K562 (cell line): ENCODE measurements around the gene CD44. TPM values are rescaled to one million over a fixed set of nuclear protein-coding genes. Genes with fewer than 3 reads are reported as not detected.

ENCODE experiments used
- ATAC-seq: fragments of 200-7000 bp; cut with Tn5 transposase; 3 replicates; pipeline ENCODE4 v1.9.1; 2020; ENCODE audit warnings: moderate library complexity
- BruUV-seq: library from RNA; stranded (reverse); fragments of 400-500 nt; replicated peaks from 2 replicates; lab custom pipeline; 2021; lab: Mats Ljungman, UMichigan
- CTCF ChIA-PET: fragments of 300-600 bp; formaldehyde crosslinking; extraction: SDS; loops from one replicate; lab custom pipeline; 2021; ENCODE audit warnings: low intra/inter-chr PET ratio; lab: Yijun Ruan, JAX
- POLR2A ChIA-PET: fragments of 300-600, 350-650 bp; sonication (Branson Sonifier 250); formaldehyde crosslinking; extraction: SDS; loops from one replicate; lab custom pipeline; 2021; ENCODE audit warnings: antibody characterized with exemption, inconsistent platforms; lab: Yijun Ruan, JAX
- DNase-seq, 4 experiments: peaks; one replicate each; pipeline versions ENCODE4 v3.0.0 to v3.0.0-alpha.2; 2011 to 2018; ENCODE audit warnings: low spot score in 3 of 4, mixed read lengths in 3 of 4; ENCODE audit errors: extremely low read depth in 1 of 4
- FAIRE-seq: peaks from 2 replicates; lab custom pipeline; 2011; peaks lifted over from hg19 to GRCh38; lab: Jason Lieb, UNC
- H2AFZ ChIP-seq: 2 replicates; pipeline ENCODE4 v1.6.0; 2011; ENCODE audit warnings: low read depth, low read length, control low read depth, inconsistent platforms
- H3K27ac ChIP-seq: fragments of 200-600 bp; 3 replicates; pipeline ENCODE4 v1.8.0; 2011; ENCODE audit warnings: low read depth, mild to moderate bottlenecking, control low read depth, inconsistent platforms, low read length, moderate library complexity, mixed read lengths; ENCODE audit errors: extremely low read depth
- H3K27me3 ChIP-seq, 2 experiments: fragments of 300-600 bp in 1 of 2; 2 replicates in 1 of 2; 3 replicates in 1 of 2; pipeline versions ENCODE4 v1.6.0 to v1.8.0; 2011; ENCODE audit warnings: inconsistent platforms in 2 of 2, low read length in 2 of 2, mild to moderate bottlenecking in 1 of 2, mixed read lengths in 1 of 2, moderate library complexity in 1 of 2; ENCODE audit not compliant: control insufficient read depth in 2 of 2, insufficient read depth in 2 of 2
- H3K36me3 ChIP-seq: fragments of 300-600 bp; 3 replicates; pipeline ENCODE4 v1.8.0; 2011; ENCODE audit warnings: mild to moderate bottlenecking, low read length, inconsistent platforms; ENCODE audit not compliant: control insufficient read depth, insufficient read depth
- H3K4me1 ChIP-seq, 2 experiments: fragments of 200-600 bp in 1 of 2; replicated peaks in 1 of 2; 2 replicates in 1 of 2; 3 replicates in 1 of 2; pipeline versions ENCODE4 v1.5.1 to v1.8.0; 2011; ENCODE audit warnings: inconsistent platforms in 2 of 2, low read length in 2 of 2, mild to moderate bottlenecking in 1 of 2, mixed read lengths in 1 of 2, moderate library complexity in 1 of 2; ENCODE audit not compliant: control insufficient read depth in 2 of 2, insufficient read depth in 2 of 2
- H3K4me2 ChIP-seq: 2 replicates; pipeline ENCODE4 v1.6.1; 2011; ENCODE audit warnings: low read length, control low read depth, inconsistent platforms, mixed read lengths; ENCODE audit not compliant: insufficient read depth
- H3K4me3 ChIP-seq: fragments of 200-600 bp; sonication (generic), shearing (Covaris generic); 2 replicates; pipeline ENCODE4 v1.5.1; 2016; ENCODE audit warnings: control low read depth, inconsistent platforms
- H3K79me2 ChIP-seq: fragments of 200-600 bp; 3 replicates; pipeline ENCODE4 v1.8.0; 2011; ENCODE audit warnings: low read length, inconsistent platforms; ENCODE audit not compliant: control insufficient read depth, insufficient read depth
- H3K9ac ChIP-seq, 2 experiments: 2 replicates each; pipeline versions ENCODE4 v1.6.0 to v1.6.1; 2011; ENCODE audit warnings: low read depth in 2 of 2, low read length in 2 of 2, control low read depth in 1 of 2, inconsistent platforms in 1 of 2, mild to moderate bottlenecking in 1 of 2, mixed read lengths in 1 of 2; ENCODE audit not compliant: insufficient read depth in 1 of 2
- H3K9me1 ChIP-seq: one replicate; pipeline ENCODE4 v1.6.0; 2011; ENCODE audit warnings: inconsistent platforms, mild to moderate bottlenecking, low read length, moderate library complexity; ENCODE audit not compliant: control insufficient read depth, insufficient read depth
- H3K9me3 ChIP-seq: replicated peaks from 2 replicates; pipeline ENCODE4 v1.5.1; 2011; ENCODE audit warnings: low read depth, low read length, inconsistent platforms; ENCODE audit not compliant: control insufficient read depth, insufficient read depth
- H4K20me1 ChIP-seq: replicated peaks from 2 replicates; pipeline ENCODE4 v1.6.1; 2011; ENCODE audit warnings: low read length, inconsistent platforms, mixed read lengths; ENCODE audit not compliant: control insufficient read depth, insufficient read depth
- HMGXB4 ChIP-seq: sonication (generic); formaldehyde crosslinking; IDR thresholded peaks from 2 replicates; pipeline ENCODE4 v1.8.1; 2023; ENCODE audit warnings: mild to moderate bottlenecking, missing genetic modification reagents
- HNRNPL ChIP-seq: fragments of 200-400 bp; formaldehyde crosslinking; IDR thresholded peaks from 2 replicates; pipeline ENCODE4 v1.6.1; 2017; ENCODE audit warnings: low read depth, mild to moderate bottlenecking, low read length
- HOMEZ ChIP-seq: fragments of 250-450 bp; sonication (Bioruptor Pico); IDR thresholded peaks from 2 replicates; pipeline ENCODE4 v1.4.0; 2020; ENCODE audit warnings: mild to moderate bottlenecking, moderate library complexity
- ILK ChIP-seq: fragments of 450-650 bp; IDR thresholded peaks from 2 replicates; pipeline ENCODE4 v1.6.1; 2016; ENCODE audit warnings: missing genetic modification characterization, low read depth, mild to moderate bottlenecking, missing compliant biosample characterization, moderate library complexity, borderline replicate concordance
- MTF1 ChIP-seq: fragments of 250-450 bp; sonication (Bioruptor Pico); IDR thresholded peaks from 2 replicates; pipeline ENCODE4 v1.9.0; 2021; ENCODE audit warnings: moderate library complexity, mild to moderate bottlenecking, inconsistent platforms, borderline replicate concordance
- NR0B1 ChIP-seq: fragments of 450-650 bp; IDR thresholded peaks from one replicate; pipeline ENCODE4 v1.6.1; 2018; ENCODE audit warnings: mild to moderate bottlenecking, moderate library complexity; ENCODE audit not compliant: partially characterized antibody
- PHTF2 ChIP-seq: fragments of 250-450 bp; sonication (Bioruptor Pico); IDR thresholded peaks from 2 replicates; pipeline ENCODE4 v1.5.0; 2021; ENCODE audit warnings: mild to moderate bottlenecking
- PYGO2 ChIP-seq: fragments of 450-650 bp; IDR thresholded peaks from 2 replicates; pipeline ENCODE4 v1.6.1; 2016; ENCODE audit warnings: mild to moderate bottlenecking, missing genetic modification characterization, moderate library complexity, missing compliant biosample characterization
- RBM22 ChIP-seq: fragments of 200-400 bp; formaldehyde crosslinking; IDR thresholded peaks from 2 replicates; pipeline ENCODE4 v1.6.1; 2018; ENCODE audit warnings: low read length, low read depth; ENCODE audit not compliant: poor library complexity, severe bottlenecking
- ZHX1 ChIP-seq: fragments of 150-350 bp; conservative IDR thresholded peaks from 2 replicates; pipeline ENCODE4 v1.6.1; 2014; ENCODE audit warnings: low read length
- ZNF561 ChIP-seq: fragments of 450-650 bp; formaldehyde crosslinking; conservative IDR thresholded peaks from 2 replicates; pipeline ENCODE4 v1.4.0; 2020; ENCODE audit warnings: mild to moderate bottlenecking, moderate library complexity
- WGBS: fragments of 100-300 bp; shearing (Covaris generic); methylation state at CpG from one replicate; pipeline ENCODE4 v1.1.6; 2016; ENCODE audit warnings: low coverage, mixed read lengths; ENCODE audit not compliant: insufficient coverage; ENCODE audit errors: missing lambda C conversion rate; 5-methylcytosine and 5-hydroxymethylcytosine counted together
- in situ Hi-C: fragments of 300-500 bp; cut with MboI; formaldehyde crosslinking; loops from 4 replicates; pipeline ENCODE4 v1.15.0; 2018; ENCODE audit warnings: inconsistent platforms, mixed read lengths
- intact Hi-C: fragments of 100-400 bp; cut with micrococcal nuclease; formaldehyde crosslinking; loops from 2 replicates; pipeline ENCODE4 v1.14.2; 2022
- polyA plus RNA-seq, 8 experiments: library from polyadenylated mRNA; depleted of rRNA in 4 of 8; stranded (reverse) in 5 of 8; unstranded in 3 of 8; fragments of >200 nt; fragmentation: Nextera tagmentation in 2 of 8; fragmentation: Illumina TruSeq in 1 of 8; extraction: Ambion mirVana in 2 of 8; extraction: Trizol in 1 of 8; gene quantifications; 2 replicates each; pipeline versions ENCODE4 v1.2.1 to v1.2.3, GENCODE V29; 2011 to 2014; ENCODE audit warnings: inconsistent platforms in 1 of 8, missing spikeins in 1 of 8
- total RNA-seq, 7 experiments: library from RNA; depleted of rRNA in 6 of 7; stranded (reverse); fragments of >200 nt in 6 of 7; fragmentation: Illumina TruSeq in 2 of 7; extraction: Trizol in 2 of 7; gene quantifications; 2 replicates each; pipeline versions ENCODE4 v1.2.1 to v1.2.3, GENCODE V29; 2011 to 2021; ENCODE audit warnings: low replicate concordance in 1 of 7
- TF ChIP-seq, protein P1 (sequence below): fragments of 250-450 bp; sonication (Bioruptor Pico); IDR thresholded peaks from 2 replicates; pipeline ENCODE4 v1.8.0; 2022; ENCODE audit warnings: moderate library complexity, mild to moderate bottlenecking, inconsistent platforms
- TF ChIP-seq, protein P2 (sequence below): fragments of 250-450 bp; sonication (Bioruptor Pico); IDR thresholded peaks from 2 replicates; pipeline ENCODE4 v1.9.0; 2021; ENCODE audit warnings: mild to moderate bottlenecking
- TF ChIP-seq, protein P3 (sequence below): sonication (generic); formaldehyde crosslinking; IDR thresholded peaks from 2 replicates; pipeline ENCODE4 v1.9.0; 2022; ENCODE audit warnings: mild to moderate bottlenecking, missing genetic modification reagents

The CD44 gene
- total and polyA plus RNA-seq, 9 of the 15 experiments (the other 6 are each of a cell fraction or from before 2014, with no cell fraction given): 1.2 to 13.9 (median 3.0) TPM

DNA sequence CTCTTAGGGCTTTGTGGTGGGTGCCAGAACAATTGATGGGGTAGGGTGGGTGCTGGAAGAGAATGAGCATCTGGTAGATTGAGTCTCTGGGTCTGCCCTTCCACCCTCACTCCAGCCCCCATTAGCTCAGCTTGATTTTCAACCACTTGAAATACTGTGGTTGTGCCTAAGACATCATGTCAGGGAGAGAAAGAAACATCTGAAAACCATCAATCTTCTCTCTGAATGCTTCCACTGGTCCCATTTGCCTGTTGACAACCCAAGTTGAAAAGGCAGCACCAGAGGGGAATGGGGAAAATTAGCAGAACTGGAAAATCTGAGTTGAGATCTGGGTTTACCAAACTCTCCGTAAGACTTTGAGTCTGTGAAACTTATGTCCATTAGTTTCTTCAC lies 26.1 kb downstream of the CD44 start:
- Histone ChIP-seq H3K9ac (no peak overlapping the region), H3K36me3 (no peaks in the 10 kb centered on the region), H3K4me1 (peaks cover 0 to 3% of the 10 kb centered on the region in 2 experiments; a peak in 2 of 5 replicates), H3K4me3 (no peak overlapping the region), H3K9me1 (no peaks in the 10 kb centered on the region), H3K4me2 (no peak overlapping the region), H2AFZ (no peak overlapping the region), H3K27ac (no peak overlapping the region), H3K79me2 (no peaks in the 10 kb centered on the region), H3K27me3 (no peaks in the 10 kb centered on the region; a peak in 1 of 5 replicates), H4K20me1 (no peaks in the 10 kb centered on the region), H3K9me3 (no peaks in the 10 kb centered on the region)
- ChIA-PET POLR2A (interaction anchor here (1.1 kb wide), 2 partner anchors 9 to 12 kb away, joined by 3 to 4 read pairs; no protein-coding TSS in a partner anchor), CTCF (no interaction called here)
- no peak for DNase-seq
- no TSS peak for BruUV-seq
- intact Hi-C loops: no loop called here
- FAIRE-seq: no peak
- no peak for ATAC-seq
- in situ Hi-C loops: no loop called here
- 0% methylated on average over 1 of the region's 1 CpG for WGBS
- TF ChIP-seq HMGXB4 (CRISPR knock-in tag): no peak
- TF ChIP-seq ILK (tag): no peak
- TF ChIP-seq, protein P1, sequence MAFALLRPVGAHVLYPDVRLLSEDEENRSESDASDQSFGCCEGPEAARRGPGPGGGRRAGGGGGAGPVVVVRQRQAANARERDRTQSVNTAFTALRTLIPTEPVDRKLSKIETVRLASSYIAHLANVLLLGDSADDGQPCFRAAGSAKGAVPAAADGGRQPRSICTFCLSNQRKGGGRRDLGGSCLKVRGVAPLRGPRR: no peak
- no peak for TF ChIP-seq ZNF561 (CRISPR knock-in tag)
- no peak for TF ChIP-seq ZHX1
- TF ChIP-seq, protein P2, sequence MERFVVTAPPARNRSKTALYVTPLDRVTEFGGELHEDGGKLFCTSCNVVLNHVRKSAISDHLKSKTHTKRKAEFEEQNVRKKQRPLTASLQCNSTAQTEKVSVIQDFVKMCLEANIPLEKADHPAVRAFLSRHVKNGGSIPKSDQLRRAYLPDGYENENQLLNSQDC (CRISPR knock-in tag): no peak
- no peak for TF ChIP-seq HOMEZ (CRISPR knock-in tag)
- no peak for TF ChIP-seq PHTF2
- TF ChIP-seq MTF1: no peak
- no peak for TF ChIP-seq NR0B1
- no peak for TF ChIP-seq RBM22
- TF ChIP-seq HNRNPL: no peak
- TF ChIP-seq PYGO2 (tag): no peak
- TF ChIP-seq, protein P3, sequence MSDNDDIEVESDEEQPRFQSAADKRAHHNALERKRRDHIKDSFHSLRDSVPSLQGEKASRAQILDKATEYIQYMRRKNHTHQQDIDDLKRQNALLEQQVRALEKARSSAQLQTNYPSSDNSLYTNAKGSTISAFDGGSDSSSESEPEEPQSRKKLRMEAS (CRISPR knock-in tag): no peak
